ENCODE data around the gene GPC3.

- TF ChIP-seq POLR2A (IDR thresholded peaks at IDR 0.05) (no peak), CTCF (IDR thresholded peaks at IDR 0.05) (no peak), EP300 (IDR thresholded peaks at IDR 0.05) (no peak), POLR2AphosphoS5 (IDR thresholded peaks at IDR 0.05) (no peak)
Measured at GRCh38 chrX:133637765-133638164, 347.6 kb downstream of the GPC3 start.

All from suprapubic skin (tissue), 4 donors.